HCT116 (cell line): Measurements from ENCODE around the gene NOP14.

Experiments used
- EZH2 ChIP-seq: fragments of 200-600 bp; sonication (generic); IDR thresholded peaks from 2 replicates; pipeline ENCODE4 v1.6.1; 2017; ENCODE audit warnings: antibody characterized with exemption, mixed run types
- POLR2A ChIP-seq: IDR thresholded peaks from 2 replicates; pipeline ENCODE4 v1.7.0; 2011; ENCODE audit warnings: borderline replicate concordance; ENCODE audit not compliant: insufficient read depth, insufficient read length; ENCODE audit errors: extremely low read depth
- TF ChIP-seq, protein P1 (sequence below), 3 experiments: fragments of 200-600 bp in 1 of 3; sonication (generic) in 1 of 3; IDR thresholded peaks in 2 of 3; conservative IDR thresholded peaks in 1 of 3; 2 replicates each; pipeline ENCODE4 v1.5.1; 2012 to 2017; ENCODE audit warnings: low read depth in 2 of 3, low read length in 2 of 3, antibody characterized with exemption in 1 of 3, borderline replicate concordance in 1 of 3, control low read depth in 1 of 3, mild to moderate bottlenecking in 1 of 3, mixed read lengths in 1 of 3, mixed run types in 1 of 3, moderate library complexity in 1 of 3; ENCODE audit not compliant: insufficient read depth in 1 of 3
- TF ChIP-seq, protein P2 (sequence below): IDR thresholded peaks from 2 replicates; pipeline ENCODE4 v1.6.1; 2011; ENCODE audit warnings: mild to moderate bottlenecking, low read length, moderate library complexity; ENCODE audit not compliant: insufficient replicate concordance; ENCODE audit errors: extremely low read depth
- TF ChIP-seq, protein P3 (sequence below): IDR thresholded peaks from 2 replicates; pipeline ENCODE4 v1.6.1; 2012

DNA sequence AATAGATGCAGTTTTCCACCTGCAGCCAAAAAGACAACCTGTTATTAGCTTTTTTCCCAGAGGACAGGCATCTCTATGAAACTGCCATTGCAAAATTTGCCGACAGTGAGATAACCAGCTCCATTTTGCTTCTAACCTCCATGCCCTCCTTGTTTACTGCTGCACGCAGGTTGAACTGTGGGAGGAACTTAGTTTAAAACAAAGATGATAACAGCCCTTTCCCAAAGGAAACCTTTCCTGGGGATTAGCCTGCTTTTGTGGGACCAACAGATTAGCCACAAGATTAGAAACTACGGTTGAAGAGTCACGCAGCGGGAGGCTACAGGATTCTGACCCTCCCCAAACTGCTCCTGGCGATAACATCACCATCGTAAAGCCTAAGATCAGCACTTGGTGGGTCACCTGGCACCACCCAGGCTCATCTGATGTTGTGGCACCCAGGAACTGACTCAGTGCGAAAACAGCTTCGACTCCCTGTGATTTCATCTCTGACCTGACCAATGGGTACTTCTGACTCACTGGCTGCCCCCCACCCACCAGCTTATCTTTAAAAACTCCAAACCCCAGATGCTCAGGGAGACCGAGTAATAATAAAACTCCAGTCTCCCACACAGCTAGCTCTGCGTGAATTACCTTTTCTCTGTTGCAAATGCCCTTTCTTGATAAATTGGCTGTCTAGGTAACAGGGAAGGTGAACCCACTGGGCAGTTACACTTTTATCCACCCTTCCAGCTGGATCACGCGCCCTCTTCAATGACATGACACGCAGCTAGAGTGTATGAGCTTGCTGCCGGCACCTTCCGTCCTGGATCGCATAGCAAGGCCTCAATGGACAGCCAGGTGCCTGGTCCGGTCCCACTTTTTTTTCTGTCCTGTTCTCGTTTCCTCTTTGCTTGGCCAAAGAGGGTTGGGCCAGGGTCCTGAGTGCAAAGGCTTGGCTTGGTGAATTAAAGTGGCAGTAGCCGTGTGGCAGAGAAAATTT, 27.2 kb downstream of the NOP14 start:
- TF ChIP-seq, protein P1, sequence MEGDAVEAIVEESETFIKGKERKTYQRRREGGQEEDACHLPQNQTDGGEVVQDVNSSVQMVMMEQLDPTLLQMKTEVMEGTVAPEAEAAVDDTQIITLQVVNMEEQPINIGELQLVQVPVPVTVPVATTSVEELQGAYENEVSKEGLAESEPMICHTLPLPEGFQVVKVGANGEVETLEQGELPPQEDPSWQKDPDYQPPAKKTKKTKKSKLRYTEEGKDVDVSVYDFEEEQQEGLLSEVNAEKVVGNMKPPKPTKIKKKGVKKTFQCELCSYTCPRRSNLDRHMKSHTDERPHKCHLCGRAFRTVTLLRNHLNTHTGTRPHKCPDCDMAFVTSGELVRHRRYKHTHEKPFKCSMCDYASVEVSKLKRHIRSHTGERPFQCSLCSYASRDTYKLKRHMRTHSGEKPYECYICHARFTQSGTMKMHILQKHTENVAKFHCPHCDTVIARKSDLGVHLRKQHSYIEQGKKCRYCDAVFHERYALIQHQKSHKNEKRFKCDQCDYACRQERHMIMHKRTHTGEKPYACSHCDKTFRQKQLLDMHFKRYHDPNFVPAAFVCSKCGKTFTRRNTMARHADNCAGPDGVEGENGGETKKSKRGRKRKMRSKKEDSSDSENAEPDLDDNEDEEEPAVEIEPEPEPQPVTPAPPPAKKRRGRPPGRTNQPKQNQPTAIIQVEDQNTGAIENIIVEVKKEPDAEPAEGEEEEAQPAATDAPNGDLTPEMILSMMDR (IDR thresholded peaks at IDR 0.05 in 2 of 3, conservative IDR thresholded peaks at IDR 0.05 in 1 of 3; ENCODE audit: borderline replicate concordance in 1 of 3, insufficient read depth in 1 of 3, low read depth in 2 of 3, low read length in 2 of 3), result no peak
- TF ChIP-seq EZH2 (no peak), POLR2A (no peak)
- TF ChIP-seq, protein P2, sequence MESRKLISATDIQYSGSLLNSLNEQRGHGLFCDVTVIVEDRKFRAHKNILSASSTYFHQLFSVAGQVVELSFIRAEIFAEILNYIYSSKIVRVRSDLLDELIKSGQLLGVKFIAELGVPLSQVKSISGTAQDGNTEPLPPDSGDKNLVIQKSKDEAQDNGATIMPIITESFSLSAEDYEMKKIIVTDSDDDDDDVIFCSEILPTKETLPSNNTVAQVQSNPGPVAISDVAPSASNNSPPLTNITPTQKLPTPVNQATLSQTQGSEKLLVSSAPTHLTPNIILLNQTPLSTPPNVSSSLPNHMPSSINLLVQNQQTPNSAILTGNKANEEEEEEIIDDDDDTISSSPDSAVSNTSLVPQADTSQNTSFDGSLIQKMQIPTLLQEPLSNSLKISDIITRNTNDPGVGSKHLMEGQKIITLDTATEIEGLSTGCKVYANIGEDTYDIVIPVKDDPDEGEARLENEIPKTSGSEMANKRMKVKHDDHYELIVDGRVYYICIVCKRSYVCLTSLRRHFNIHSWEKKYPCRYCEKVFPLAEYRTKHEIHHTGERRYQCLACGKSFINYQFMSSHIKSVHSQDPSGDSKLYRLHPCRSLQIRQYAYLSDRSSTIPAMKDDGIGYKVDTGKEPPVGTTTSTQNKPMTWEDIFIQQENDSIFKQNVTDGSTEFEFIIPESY, result no peak
- TF ChIP-seq, protein P3, sequence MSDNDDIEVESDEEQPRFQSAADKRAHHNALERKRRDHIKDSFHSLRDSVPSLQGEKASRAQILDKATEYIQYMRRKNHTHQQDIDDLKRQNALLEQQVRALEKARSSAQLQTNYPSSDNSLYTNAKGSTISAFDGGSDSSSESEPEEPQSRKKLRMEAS, result no peak
